CD4-positive, alpha-beta T cell treated with Interleukin-15 for 1 hour (primary cell): ENCODE data around the gene BMI1.

Source experiments
- DNase-seq: peaks from one replicate; pipeline ENCODE4 v3.0.0-alpha.2; 2020

Gene BMI1

DNA sequence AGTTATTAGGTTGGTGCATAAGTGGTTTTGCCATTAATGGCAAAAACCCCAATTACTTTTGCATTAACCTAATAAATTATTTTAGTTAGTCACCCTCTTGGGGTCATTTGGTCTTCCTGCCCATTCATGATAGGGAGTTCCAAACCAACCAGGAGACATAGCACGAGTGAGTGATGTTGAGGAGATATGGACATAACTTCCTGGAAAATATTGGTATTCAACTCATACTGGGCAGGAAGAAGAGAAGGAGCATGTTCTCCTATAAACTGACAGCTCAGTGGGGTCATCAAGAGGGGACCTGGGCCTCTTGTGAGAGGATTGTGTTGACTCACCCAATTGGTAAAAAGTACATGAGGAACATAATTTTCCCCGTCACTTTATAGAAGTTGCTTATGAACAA lies 48.1 kb downstream of the BMI1 start:
- no peak for DNase-seq

DNA sequence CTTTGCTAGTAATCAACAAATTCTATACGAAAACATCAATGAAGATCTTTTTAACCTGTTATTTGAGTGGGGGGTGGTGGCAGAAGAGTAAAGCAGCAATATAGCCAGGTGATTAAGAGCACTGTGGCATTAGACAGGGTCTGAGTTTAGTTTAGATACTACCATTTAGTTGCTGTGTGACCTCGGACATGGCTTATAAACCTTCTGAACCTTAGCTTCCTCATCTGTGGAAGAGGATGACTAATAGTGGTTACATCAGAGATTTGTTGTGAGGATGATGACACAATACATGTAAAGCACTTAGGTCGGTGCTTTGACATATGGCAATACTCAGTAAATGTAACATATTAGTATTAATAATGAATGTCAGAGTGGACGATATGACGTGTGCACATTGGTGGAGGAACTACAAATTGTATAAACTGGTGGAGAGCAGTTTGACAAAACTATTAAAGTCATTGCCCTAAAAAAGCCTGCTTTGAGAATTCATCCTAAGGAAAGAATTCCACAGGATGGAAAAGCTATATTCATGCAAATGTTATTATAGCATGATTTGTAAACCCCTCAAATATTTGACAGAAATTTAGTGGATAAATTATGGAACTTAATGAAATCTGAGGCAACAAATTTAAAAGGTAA lies 48.7 kb downstream of the BMI1 start:
- no peak for DNase-seq

- DNase-seq: no peak
These were observed 49.4 kb downstream of the BMI1 start for GRCh38 chr10:22370320-22370719.

DNA sequence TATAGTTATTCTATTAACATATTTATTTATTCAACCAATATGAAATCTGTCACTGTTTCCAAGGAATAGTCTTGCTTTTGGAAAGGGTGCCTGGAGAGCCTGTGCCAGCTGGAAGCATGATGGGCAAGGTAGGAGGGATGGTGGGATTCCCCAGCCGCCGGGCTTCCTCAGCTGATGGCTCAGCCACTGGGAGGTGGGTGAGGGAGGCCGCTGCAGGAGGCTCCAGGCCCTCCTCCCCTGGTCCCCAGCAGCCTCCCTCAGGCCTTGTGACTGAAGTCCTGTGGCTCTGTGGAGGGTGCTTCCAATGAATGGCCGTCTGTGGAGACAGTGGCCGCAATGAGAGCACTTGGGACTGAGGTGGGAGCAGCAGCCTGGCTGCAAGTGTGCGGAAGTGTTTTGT lies 51.4 kb downstream of the BMI1 start:
- no peak for DNase-seq

GRCh38 chr10:22372917-22373316 lies 52.0 kb downstream of the BMI1 start:
- no peak for DNase-seq

DNA sequence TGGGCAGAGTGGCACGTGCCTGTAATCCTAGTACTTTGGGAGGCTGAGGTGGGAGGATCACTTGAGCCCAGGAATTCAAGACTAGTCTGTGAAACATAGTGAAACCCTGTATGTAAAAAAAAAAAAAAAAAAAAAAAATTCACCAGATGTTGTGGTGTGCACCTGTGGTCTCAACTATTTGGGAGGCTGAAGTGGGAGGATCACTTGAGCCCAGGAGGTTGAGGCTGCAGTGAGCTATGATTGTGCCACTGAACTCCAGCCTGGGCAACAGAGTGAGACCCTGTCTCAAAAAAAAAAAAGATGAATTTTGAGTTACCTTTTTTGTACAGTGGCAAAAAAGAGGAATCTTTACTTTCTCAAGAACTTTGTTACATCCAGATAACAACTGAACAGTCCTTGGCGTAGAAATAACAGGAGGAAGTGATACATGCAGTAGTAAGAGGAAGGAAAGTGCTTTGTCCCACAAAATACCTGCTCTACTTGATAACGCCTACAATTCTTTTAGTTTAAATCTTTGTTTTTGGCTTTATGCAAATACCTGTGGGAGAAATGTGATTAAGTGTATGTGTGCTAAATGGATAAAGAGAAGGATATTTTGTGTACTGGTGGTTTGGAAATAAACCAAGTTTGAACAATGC lies 53.7 kb downstream of the BMI1 start:
- DNase-seq: no peak

- no peak for DNase-seq
These were observed 58.2 kb downstream of the BMI1 start for GRCh38 chr10:22379059-22379458.
